OCI-LY1 (cell line): Measurements from ENCODE around the gene LAMA3.

Experiments
- H2AFZ ChIP-seq: fragments of 200-600 bp; sonication (generic), shearing (Covaris generic); 2 replicates; pipeline ENCODE4 v1.6.0; 2014; ENCODE audit warnings: antibody characterized with exemption, mild to moderate bottlenecking, low read length
- H3F3A ChIP-seq: fragments of 200-600 bp; sonication (generic), shearing (Covaris generic); 2 replicates; pipeline ENCODE4 v1.6.0; 2014; ENCODE audit warnings: mild to moderate bottlenecking, antibody characterized with exemption, low read length, moderate library complexity; ENCODE audit not compliant: insufficient read depth
- H3K27ac ChIP-seq: fragments of 200-600 bp; sonication (generic); 2 replicates; pipeline ENCODE4 v1.5.1; 2014; ENCODE audit warnings: low read length, mixed run types, mild to moderate bottlenecking, low read depth; ENCODE audit not compliant: poor library complexity, severe bottlenecking
- H3K27me3 ChIP-seq: fragments of 200-600 bp; sonication (generic); 2 replicates; pipeline ENCODE4 v1.6.0; 2014; ENCODE audit warnings: antibody characterized with exemption, mild to moderate bottlenecking, low read length, moderate library complexity; ENCODE audit not compliant: insufficient read depth
- H3K36me3 ChIP-seq: fragments of 200-600 bp; sonication (generic); 2 replicates; pipeline ENCODE4 v1.6.1; 2014; ENCODE audit warnings: mild to moderate bottlenecking, antibody characterized with exemption, low read length, moderate library complexity, mixed read lengths; ENCODE audit not compliant: insufficient read depth
- H3K4me1 ChIP-seq: fragments of 200-600 bp; sonication (generic); 2 replicates; pipeline ENCODE4 v1.5.1; 2014; ENCODE audit warnings: mild to moderate bottlenecking, low read length, moderate library complexity; ENCODE audit not compliant: insufficient read depth, severe bottlenecking
- H3K4me2 ChIP-seq: fragments of 200-600 bp; sonication (generic), shearing (Covaris generic); 2 replicates; pipeline ENCODE4 v1.6.1; 2014; ENCODE audit warnings: low read length
- H3K4me3 ChIP-seq: fragments of 200-600 bp; sonication (generic); 2 replicates; pipeline ENCODE4 v1.5.1; 2014; ENCODE audit warnings: low read length, low read depth, mild to moderate bottlenecking, mixed read lengths; ENCODE audit not compliant: poor library complexity, severe bottlenecking
- H3K79me2 ChIP-seq: fragments of 200-600 bp; shearing (Covaris generic); 2 replicates; pipeline ENCODE4 v1.6.1; 2016; ENCODE audit warnings: mixed run types, low read length, mixed read lengths; ENCODE audit not compliant: insufficient read depth
- H3K9ac ChIP-seq: fragments of 200-600 bp; sonication (generic), shearing (Covaris generic); 2 replicates; pipeline ENCODE4 v1.6.1; 2014; ENCODE audit warnings: mild to moderate bottlenecking, low read length, mixed read lengths
- H3K9me2 ChIP-seq: fragments of 200-600 bp; sonication (generic), shearing (Covaris generic); 2 replicates; pipeline ENCODE4 v1.6.1; 2014; ENCODE audit warnings: low read depth, mild to moderate bottlenecking, low read length, mixed read lengths
- H3K9me3 ChIP-seq: fragments of 200-600 bp; shearing (Covaris generic); 2 replicates; pipeline ENCODE4 v1.6.1; 2014; ENCODE audit warnings: low read length, mixed read lengths
- H4K20me1 ChIP-seq: fragments of 200-600 bp; sonication (generic), shearing (Covaris generic); 2 replicates; pipeline ENCODE4 v1.6.0; 2016; ENCODE audit warnings: mild to moderate bottlenecking, low read length; ENCODE audit not compliant: insufficient read depth
- EZH2 ChIP-seq: fragments of 200-600 bp; sonication (generic), shearing (Covaris generic); IDR thresholded peaks from 2 replicates; pipeline ENCODE4 v1.8.0; 2017; ENCODE audit warnings: borderline replicate concordance, mixed run types, mild to moderate bottlenecking, antibody characterized with exemption, low read length, moderate library complexity, mixed read lengths
- TF ChIP-seq, protein P1 (sequence below): fragments of 200-600 bp; sonication (generic), shearing (Covaris generic); IDR thresholded peaks from 2 replicates; pipeline ENCODE4 v1.5.1; 2017; ENCODE audit warnings: mild to moderate bottlenecking, antibody characterized with exemption, low read length, moderate library complexity, mixed read lengths

The LAMA3 gene

GRCh38 chr18:23949863-23950262, 260.6 kb downstream of the LAMA3 start:
- no peaks in the 10 kb centered on the region for H3K9me3 ChIP-seq
- no peak overlapping the region for H3K27ac ChIP-seq
- H3K4me1 ChIP-seq: peaks cover 3% of the 10 kb centered on the region
- no peak overlapping the region for H3K4me2 ChIP-seq
- no peaks in the 10 kb centered on the region for H3F3A ChIP-seq
- no peak overlapping the region for H3K4me3 ChIP-seq
- no peaks in the 10 kb centered on the region for H3K9me2 ChIP-seq
- TF ChIP-seq, protein P1, sequence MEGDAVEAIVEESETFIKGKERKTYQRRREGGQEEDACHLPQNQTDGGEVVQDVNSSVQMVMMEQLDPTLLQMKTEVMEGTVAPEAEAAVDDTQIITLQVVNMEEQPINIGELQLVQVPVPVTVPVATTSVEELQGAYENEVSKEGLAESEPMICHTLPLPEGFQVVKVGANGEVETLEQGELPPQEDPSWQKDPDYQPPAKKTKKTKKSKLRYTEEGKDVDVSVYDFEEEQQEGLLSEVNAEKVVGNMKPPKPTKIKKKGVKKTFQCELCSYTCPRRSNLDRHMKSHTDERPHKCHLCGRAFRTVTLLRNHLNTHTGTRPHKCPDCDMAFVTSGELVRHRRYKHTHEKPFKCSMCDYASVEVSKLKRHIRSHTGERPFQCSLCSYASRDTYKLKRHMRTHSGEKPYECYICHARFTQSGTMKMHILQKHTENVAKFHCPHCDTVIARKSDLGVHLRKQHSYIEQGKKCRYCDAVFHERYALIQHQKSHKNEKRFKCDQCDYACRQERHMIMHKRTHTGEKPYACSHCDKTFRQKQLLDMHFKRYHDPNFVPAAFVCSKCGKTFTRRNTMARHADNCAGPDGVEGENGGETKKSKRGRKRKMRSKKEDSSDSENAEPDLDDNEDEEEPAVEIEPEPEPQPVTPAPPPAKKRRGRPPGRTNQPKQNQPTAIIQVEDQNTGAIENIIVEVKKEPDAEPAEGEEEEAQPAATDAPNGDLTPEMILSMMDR: no peak
- TF ChIP-seq EZH2: no peak
- H3K79me2 ChIP-seq: no peaks in the 10 kb centered on the region
- no peaks in the 10 kb centered on the region for H3K36me3 ChIP-seq
- no peak overlapping the region for H2AFZ ChIP-seq
- H3K9ac ChIP-seq: no peak overlapping the region
- no peaks in the 10 kb centered on the region for H4K20me1 ChIP-seq
- no peaks in the 10 kb centered on the region for H3K27me3 ChIP-seq

GRCh38 chr18:23950644-23951043, 261.4 kb downstream of the LAMA3 start:
- no peak overlapping the region for H3K4me3 ChIP-seq
- H3K4me2 ChIP-seq: no peak overlapping the region

DNA sequence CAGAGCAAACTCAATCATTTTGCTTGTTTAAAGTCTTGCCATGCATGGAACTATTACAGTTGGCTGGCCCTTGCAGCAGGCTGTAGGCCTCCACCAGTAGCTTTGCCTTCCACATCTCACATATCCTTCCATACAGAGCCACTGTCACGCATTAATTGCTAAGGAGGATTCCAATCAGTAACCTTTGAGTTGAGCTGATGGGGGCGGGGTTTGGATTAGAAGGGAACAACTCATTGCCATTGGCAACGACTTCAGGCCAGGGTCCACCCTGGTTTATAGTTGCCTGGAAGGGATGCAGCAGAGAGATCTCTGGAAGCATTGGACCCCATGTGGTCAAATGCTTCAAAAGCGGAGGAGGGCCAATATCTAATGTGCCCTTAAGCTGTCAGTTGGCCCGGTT, 262.0 kb downstream of the LAMA3 start:
- Histone ChIP-seq H3K9ac (no peak overlapping the region), H3K4me3 (no peak overlapping the region), H3K9me3 (no peaks in the 10 kb centered on the region), H3K27me3 (no peaks in the 10 kb centered on the region), H3K27ac (no peak overlapping the region), H3K4me1 (no peaks in the 10 kb centered on the region), H3K9me2 (no peaks in the 10 kb centered on the region), H4K20me1 (no peaks in the 10 kb centered on the region), H3K79me2 (no peaks in the 10 kb centered on the region), H3K36me3 (no peaks in the 10 kb centered on the region), H2AFZ (no peak overlapping the region), H3K4me2 (no peak overlapping the region), H3F3A (no peaks in the 10 kb centered on the region)
- no peak for TF ChIP-seq EZH2
- TF ChIP-seq, protein P1: no peak

More at GRCh38 chr18:23950644-23951043, 261.4 kb downstream of the LAMA3 start:
- Histone ChIP-seq H3K79me2 (no peaks in the 10 kb centered on the region), H3K27ac (no peak overlapping the region), H3K9me3 (no peaks in the 10 kb centered on the region), H3K9ac (no peak overlapping the region), H2AFZ (no peak overlapping the region), H3K27me3 (no peaks in the 10 kb centered on the region), H3K9me2 (no peaks in the 10 kb centered on the region), H3F3A (no peaks in the 10 kb centered on the region), H3K36me3 (no peaks in the 10 kb centered on the region), H4K20me1 (no peaks in the 10 kb centered on the region), H3K4me1 (peaks cover under 1% of the 10 kb centered on the region)
- TF ChIP-seq, protein P1: no peak
- TF ChIP-seq EZH2: no peak
